ENCODE measurements around the gene TNNI3K. TPM values are rescaled to one million over a fixed set of nuclear protein-coding genes. Genes with fewer than 3 reads are reported as not detected.

The TNNI3K gene
- polyA plus RNA-seq, 1 of the 3 experiments (the other 2 are of a cell fraction) = 0.31 TPM

DNA sequence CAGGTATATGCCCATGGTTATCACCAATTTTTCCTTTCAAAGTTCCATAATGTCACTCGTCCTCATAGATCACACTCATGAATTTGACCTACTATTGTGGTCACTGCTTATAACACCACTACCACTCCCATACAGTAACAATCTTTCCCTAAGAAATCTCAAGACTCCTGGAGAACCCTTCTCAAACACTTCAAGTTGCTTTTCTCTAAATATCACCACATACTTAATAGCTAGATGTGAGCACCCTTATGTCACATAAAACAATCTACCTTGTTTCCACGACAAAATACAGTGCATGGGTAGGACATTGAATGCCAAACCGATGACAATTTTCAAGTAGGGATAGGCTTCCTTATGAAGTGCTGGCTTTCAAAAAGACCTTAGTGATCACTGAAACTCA is 172.7 kb downstream of the TNNI3K start:
- POLR2A ChIA-PET = no interaction called here

DNA sequence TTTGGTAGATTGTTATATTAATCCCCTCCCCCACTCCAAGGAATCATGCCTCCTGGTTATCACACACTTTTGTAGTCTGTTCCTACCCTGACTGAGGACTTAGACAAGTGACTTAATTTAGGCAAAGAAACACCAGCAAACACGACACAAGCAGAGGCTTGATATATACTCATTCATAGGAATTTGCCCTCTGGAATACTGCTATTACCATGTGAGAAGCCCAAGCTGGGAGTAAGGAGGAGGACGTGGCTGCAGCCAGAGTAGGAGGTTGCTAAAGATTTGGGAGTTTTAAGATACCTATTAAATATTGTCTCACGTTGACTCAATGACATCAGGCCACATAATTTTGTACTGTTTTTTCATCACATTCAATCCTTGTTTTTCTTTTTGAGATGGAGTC is 177.1 kb downstream of the TNNI3K start:
- Histone ChIP-seq H3K36me3 (replicated peaks in 1 of 2; ENCODE audit: control insufficient read depth in 1 of 2, insufficient read depth in 2 of 2, low read length in 1 of 2) (no peaks in the 10 kb centered on the region), H2AFZ (ENCODE audit: low read depth) (no peak overlapping the region), H3K9ac (no peak overlapping the region), H3K27me3 (ENCODE audit: insufficient read depth) (no peaks in the 10 kb centered on the region), H3K9me3 (no peaks in the 10 kb centered on the region), H3K27ac (ENCODE audit: low read depth in 2 of 2, low read length in 1 of 2) (no peak overlapping the region), H3K4me2 (no peak overlapping the region), H3F3A (replicated peaks; ENCODE audit: insufficient read depth) (no peaks in the 10 kb centered on the region), H4K20me1 (ENCODE audit: insufficient read depth) (no peaks in the 10 kb centered on the region), H3K79me2 (ENCODE audit: insufficient read depth) (no peaks in the 10 kb centered on the region), H3K9me2 (no peaks in the 10 kb centered on the region), H3K4me3 (ENCODE audit: low read depth in 2 of 2, low read length in 1 of 2) (no peak overlapping the region), H3K4me1 (ENCODE audit: control insufficient read depth in 1 of 2, insufficient read depth in 2 of 2, low read depth in 1 of 2, low read length in 1 of 2) (no peaks in the 10 kb centered on the region)
- no peak for DNase-seq
- WGBS (ENCODE audit: low lambda C conversion rate) = 19% methylated on average over 3 of the region's 3 CpGs
- ChIA-PET CTCF (no interaction called here), POLR2A (no interaction called here)
- TF ChIP-seq, protein P1, sequence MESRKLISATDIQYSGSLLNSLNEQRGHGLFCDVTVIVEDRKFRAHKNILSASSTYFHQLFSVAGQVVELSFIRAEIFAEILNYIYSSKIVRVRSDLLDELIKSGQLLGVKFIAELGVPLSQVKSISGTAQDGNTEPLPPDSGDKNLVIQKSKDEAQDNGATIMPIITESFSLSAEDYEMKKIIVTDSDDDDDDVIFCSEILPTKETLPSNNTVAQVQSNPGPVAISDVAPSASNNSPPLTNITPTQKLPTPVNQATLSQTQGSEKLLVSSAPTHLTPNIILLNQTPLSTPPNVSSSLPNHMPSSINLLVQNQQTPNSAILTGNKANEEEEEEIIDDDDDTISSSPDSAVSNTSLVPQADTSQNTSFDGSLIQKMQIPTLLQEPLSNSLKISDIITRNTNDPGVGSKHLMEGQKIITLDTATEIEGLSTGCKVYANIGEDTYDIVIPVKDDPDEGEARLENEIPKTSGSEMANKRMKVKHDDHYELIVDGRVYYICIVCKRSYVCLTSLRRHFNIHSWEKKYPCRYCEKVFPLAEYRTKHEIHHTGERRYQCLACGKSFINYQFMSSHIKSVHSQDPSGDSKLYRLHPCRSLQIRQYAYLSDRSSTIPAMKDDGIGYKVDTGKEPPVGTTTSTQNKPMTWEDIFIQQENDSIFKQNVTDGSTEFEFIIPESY (IDR thresholded peaks at IDR 0.05; ENCODE audit: borderline replicate concordance, low read depth) = no peak
- TF ChIP-seq, protein P2, sequence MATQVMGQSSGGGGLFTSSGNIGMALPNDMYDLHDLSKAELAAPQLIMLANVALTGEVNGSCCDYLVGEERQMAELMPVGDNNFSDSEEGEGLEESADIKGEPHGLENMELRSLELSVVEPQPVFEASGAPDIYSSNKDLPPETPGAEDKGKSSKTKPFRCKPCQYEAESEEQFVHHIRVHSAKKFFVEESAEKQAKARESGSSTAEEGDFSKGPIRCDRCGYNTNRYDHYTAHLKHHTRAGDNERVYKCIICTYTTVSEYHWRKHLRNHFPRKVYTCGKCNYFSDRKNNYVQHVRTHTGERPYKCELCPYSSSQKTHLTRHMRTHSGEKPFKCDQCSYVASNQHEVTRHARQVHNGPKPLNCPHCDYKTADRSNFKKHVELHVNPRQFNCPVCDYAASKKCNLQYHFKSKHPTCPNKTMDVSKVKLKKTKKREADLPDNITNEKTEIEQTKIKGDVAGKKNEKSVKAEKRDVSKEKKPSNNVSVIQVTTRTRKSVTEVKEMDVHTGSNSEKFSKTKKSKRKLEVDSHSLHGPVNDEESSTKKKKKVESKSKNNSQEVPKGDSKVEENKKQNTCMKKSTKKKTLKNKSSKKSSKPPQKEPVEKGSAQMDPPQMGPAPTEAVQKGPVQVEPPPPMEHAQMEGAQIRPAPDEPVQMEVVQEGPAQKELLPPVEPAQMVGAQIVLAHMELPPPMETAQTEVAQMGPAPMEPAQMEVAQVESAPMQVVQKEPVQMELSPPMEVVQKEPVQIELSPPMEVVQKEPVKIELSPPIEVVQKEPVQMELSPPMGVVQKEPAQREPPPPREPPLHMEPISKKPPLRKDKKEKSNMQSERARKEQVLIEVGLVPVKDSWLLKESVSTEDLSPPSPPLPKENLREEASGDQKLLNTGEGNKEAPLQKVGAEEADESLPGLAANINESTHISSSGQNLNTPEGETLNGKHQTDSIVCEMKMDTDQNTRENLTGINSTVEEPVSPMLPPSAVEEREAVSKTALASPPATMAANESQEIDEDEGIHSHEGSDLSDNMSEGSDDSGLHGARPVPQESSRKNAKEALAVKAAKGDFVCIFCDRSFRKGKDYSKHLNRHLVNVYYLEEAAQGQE (IDR thresholded peaks at IDR 0.05; ENCODE audit: low read depth, low read length) = no peak
- TF ChIP-seq, protein P3, sequence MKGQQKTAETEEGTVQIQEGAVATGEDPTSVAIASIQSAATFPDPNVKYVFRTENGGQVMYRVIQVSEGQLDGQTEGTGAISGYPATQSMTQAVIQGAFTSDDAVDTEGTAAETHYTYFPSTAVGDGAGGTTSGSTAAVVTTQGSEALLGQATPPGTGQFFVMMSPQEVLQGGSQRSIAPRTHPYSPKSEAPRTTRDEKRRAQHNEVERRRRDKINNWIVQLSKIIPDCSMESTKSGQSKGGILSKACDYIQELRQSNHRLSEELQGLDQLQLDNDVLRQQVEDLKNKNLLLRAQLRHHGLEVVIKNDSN (IDR thresholded peaks at IDR 0.05; ENCODE audit: borderline replicate concordance, low read depth) = no peak
- TF ChIP-seq ELF1 (IDR thresholded peaks at IDR 0.05) = no peak
- TF ChIP-seq FOXM1 (IDR thresholded peaks at IDR 0.05; ENCODE audit: low read depth) = no peak
- TF ChIP-seq GATA2 (CRISPR knock-in tag; IDR thresholded peaks at IDR 0.05) = no peak
- no peak for TF ChIP-seq FOSL2 (IDR thresholded peaks at IDR 0.05; ENCODE audit: borderline replicate concordance, low read depth)

More for the DNA sequence above, 172.7 kb downstream of the TNNI3K start:
- H3K9me2 ChIP-seq = no peaks in the 10 kb centered on the region
- no peak overlapping the region for H3K9ac ChIP-seq
- no peak overlapping the region for H3K4me3 ChIP-seq (ENCODE audit: low read depth in 2 of 2, low read length in 1 of 2)
- H3K9me3 ChIP-seq = no peaks in the 10 kb centered on the region
- no peak for DNase-seq
- no peaks in the 10 kb centered on the region for H3K36me3 ChIP-seq (replicated peaks in 1 of 2; ENCODE audit: control insufficient read depth in 1 of 2, insufficient read depth in 2 of 2, low read length in 1 of 2)
- TF ChIP-seq GABPA (IDR thresholded peaks at IDR 0.05; ENCODE audit: low read depth) (no peak), RXRA (IDR thresholded peaks at IDR 0.05; ENCODE audit: borderline replicate concordance, low read depth) (no peak), GATA2 (CRISPR knock-in tag; IDR thresholded peaks at IDR 0.05) (no peak), TAF1 (IDR thresholded peaks at IDR 0.05; ENCODE audit: borderline replicate concordance, low read depth, low read length) (no peak), RCOR1 (IDR thresholded peaks at IDR 0.05; ENCODE audit: low read length) (no peak), SIN3A (IDR thresholded peaks at IDR 0.05; ENCODE audit: borderline replicate concordance, low read depth, low read length) (no peak), TEAD4 (IDR thresholded peaks at IDR 0.05; ENCODE audit: borderline replicate concordance, insufficient read depth) (no peak), YY1 (IDR thresholded peaks at IDR 0.05; ENCODE audit: low read depth) (no peak), EP300 (IDR thresholded peaks at IDR 0.05; ENCODE audit: borderline replicate concordance in 1 of 2, low read depth in 1 of 2, low read length in 1 of 2) (no peak), TCF12 (IDR thresholded peaks at IDR 0.05) (no peak), FOSL2 (IDR thresholded peaks at IDR 0.05; ENCODE audit: borderline replicate concordance, low read depth) (no peak), RFX5 (IDR thresholded peaks at IDR 0.05; ENCODE audit: low read length) (no peak), NRF1 (IDR thresholded peaks at IDR 0.05; ENCODE audit: low read depth, low read length) (no peak)
- TF ChIP-seq, protein P4, sequence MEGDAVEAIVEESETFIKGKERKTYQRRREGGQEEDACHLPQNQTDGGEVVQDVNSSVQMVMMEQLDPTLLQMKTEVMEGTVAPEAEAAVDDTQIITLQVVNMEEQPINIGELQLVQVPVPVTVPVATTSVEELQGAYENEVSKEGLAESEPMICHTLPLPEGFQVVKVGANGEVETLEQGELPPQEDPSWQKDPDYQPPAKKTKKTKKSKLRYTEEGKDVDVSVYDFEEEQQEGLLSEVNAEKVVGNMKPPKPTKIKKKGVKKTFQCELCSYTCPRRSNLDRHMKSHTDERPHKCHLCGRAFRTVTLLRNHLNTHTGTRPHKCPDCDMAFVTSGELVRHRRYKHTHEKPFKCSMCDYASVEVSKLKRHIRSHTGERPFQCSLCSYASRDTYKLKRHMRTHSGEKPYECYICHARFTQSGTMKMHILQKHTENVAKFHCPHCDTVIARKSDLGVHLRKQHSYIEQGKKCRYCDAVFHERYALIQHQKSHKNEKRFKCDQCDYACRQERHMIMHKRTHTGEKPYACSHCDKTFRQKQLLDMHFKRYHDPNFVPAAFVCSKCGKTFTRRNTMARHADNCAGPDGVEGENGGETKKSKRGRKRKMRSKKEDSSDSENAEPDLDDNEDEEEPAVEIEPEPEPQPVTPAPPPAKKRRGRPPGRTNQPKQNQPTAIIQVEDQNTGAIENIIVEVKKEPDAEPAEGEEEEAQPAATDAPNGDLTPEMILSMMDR (IDR thresholded peaks at IDR 0.05) = no peak
- TF ChIP-seq, protein P5, sequence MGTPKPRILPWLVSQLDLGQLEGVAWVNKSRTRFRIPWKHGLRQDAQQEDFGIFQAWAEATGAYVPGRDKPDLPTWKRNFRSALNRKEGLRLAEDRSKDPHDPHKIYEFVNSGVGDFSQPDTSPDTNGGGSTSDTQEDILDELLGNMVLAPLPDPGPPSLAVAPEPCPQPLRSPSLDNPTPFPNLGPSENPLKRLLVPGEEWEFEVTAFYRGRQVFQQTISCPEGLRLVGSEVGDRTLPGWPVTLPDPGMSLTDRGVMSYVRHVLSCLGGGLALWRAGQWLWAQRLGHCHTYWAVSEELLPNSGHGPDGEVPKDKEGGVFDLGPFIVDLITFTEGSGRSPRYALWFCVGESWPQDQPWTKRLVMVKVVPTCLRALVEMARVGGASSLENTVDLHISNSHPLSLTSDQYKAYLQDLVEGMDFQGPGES (IDR thresholded peaks at IDR 0.05; ENCODE audit: low read depth, low read length) = no peak
- TF ChIP-seq, protein P6, sequence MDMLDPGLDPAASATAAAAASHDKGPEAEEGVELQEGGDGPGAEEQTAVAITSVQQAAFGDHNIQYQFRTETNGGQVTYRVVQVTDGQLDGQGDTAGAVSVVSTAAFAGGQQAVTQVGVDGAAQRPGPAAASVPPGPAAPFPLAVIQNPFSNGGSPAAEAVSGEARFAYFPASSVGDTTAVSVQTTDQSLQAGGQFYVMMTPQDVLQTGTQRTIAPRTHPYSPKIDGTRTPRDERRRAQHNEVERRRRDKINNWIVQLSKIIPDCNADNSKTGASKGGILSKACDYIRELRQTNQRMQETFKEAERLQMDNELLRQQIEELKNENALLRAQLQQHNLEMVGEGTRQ (IDR thresholded peaks at IDR 0.05; ENCODE audit: borderline replicate concordance, low read depth, low read length) = no peak
- no peaks in the 10 kb centered on the region for H4K20me1 ChIP-seq (ENCODE audit: insufficient read depth)
- H3K27me3 ChIP-seq (ENCODE audit: insufficient read depth) = no peaks in the 10 kb centered on the region
- no peak overlapping the region for H3K27ac ChIP-seq (ENCODE audit: low read depth in 2 of 2, low read length in 1 of 2)
- WGBS (ENCODE audit: low lambda C conversion rate) = 32% methylated on average over 3 of the region's 3 CpGs
- no peak overlapping the region for H3K4me2 ChIP-seq
- CTCF ChIA-PET = interaction anchor here (0.8 kb wide), 1 partner anchor 64 kb away, joined by 3 read pairs; no protein-coding TSS in a partner anchor
- no peaks in the 10 kb centered on the region for H3F3A ChIP-seq (replicated peaks; ENCODE audit: insufficient read depth)
- no peak overlapping the region for H2AFZ ChIP-seq (ENCODE audit: low read depth)
- H3K4me1 ChIP-seq (ENCODE audit: control insufficient read depth in 1 of 2, insufficient read depth in 2 of 2, low read depth in 1 of 2, low read length in 1 of 2) = no peaks in the 10 kb centered on the region
- H3K79me2 ChIP-seq (ENCODE audit: insufficient read depth) = no peaks in the 10 kb centered on the region

Measured in SK-N-SH (cell line).